Uterus (tissue), 4 donors: ENCODE measurements around the gene XBP1. TPM values are rescaled to one million over a fixed set of nuclear protein-coding genes. Genes with fewer than 3 reads are reported as not detected.

ENCODE experiments used
- DNase-seq, 2 donors: peaks; one replicate each; pipeline ENCODE4 v3.0.0-alpha.2; 2019 to 2020
- H3K27ac ChIP-seq, 2 donors: fragments of 200-600 bp; sonication (generic); 1 replicate in 1 of 2; 2 replicates in 1 of 2; pipeline ENCODE4 v1.5.1; 2016 to 2018
- H3K27me3 ChIP-seq, 2 donors: fragments of 200-600 bp; sonication (generic); one replicate each; pipeline ENCODE4 v1.5.1; 2018 to 2019; ENCODE audit warnings: control low read depth in 1 of 2
- H3K36me3 ChIP-seq, 2 donors: fragments of 200-600 bp; sonication (generic); one replicate each; pipeline ENCODE4 v1.5.1; 2019; ENCODE audit warnings: control low read depth in 1 of 2
- H3K4me1 ChIP-seq, 2 donors: fragments of 200-600 bp; sonication (generic); one replicate each; pipeline ENCODE4 v1.5.1; 2018 to 2019; ENCODE audit warnings: control low read depth in 1 of 2
- H3K4me3 ChIP-seq, 2 donors: fragments of 200-600 bp; sonication (generic); 1 replicate in 1 of 2; 2 replicates in 1 of 2; pipeline ENCODE4 v1.5.1; 2018 to 2019; ENCODE audit warnings: mild to moderate bottlenecking in 1 of 2
- H3K9me3 ChIP-seq, 2 donors: fragments of 200-600 bp; sonication (generic); one replicate each; pipeline ENCODE4 v1.5.1; 2019; ENCODE audit warnings: control low read depth in 1 of 2
- CTCF ChIP-seq, 4 experiments: fragments of 200-600 bp in 2 of 4; fragments of 450-650 bp in 2 of 4; sonication (generic) in 2 of 4; IDR thresholded peaks; one replicate each; pipeline ENCODE4 v1.5.1; 2016 to 2019; ENCODE audit warnings: antibody characterized with exemption in 4 of 4, mild to moderate bottlenecking in 2 of 4, moderate library complexity in 1 of 4
- POLR2A ChIP-seq, 2 donors: fragments of 450-650 bp; IDR thresholded peaks; one replicate each; pipeline ENCODE4 v1.6.1; 2016; ENCODE audit warnings: antibody characterized with exemption in 2 of 2, mild to moderate bottlenecking in 1 of 2, moderate library complexity in 1 of 2
- intact Hi-C: fragments of 100-400 bp; cut with DNase I; formaldehyde crosslinking; loops from one replicate; pipeline ENCODE4 v1.15.1; 2023; ENCODE audit warnings: low total_unique reads
- total RNA-seq, 4 donors: library from RNA; depleted of rRNA in 3 of 4; stranded (reverse); fragments of >200 nt in 3 of 4; gene quantifications; one replicate each; pipeline versions ENCODE4 v1.1.0 to v1.2.4, GENCODE V29; 2014 to 2023
- donor health status: DM: yes; HTN: yes; CAD: no.

Gene XBP1
- total RNA-seq, 4 donors from 2014 or later = 64.0 to 231 (median 163) TPM

GRCh38 chr22:28795071-28795693, 5.2 kb downstream of the XBP1 start:
- Histone ChIP-seq H3K27me3 (no peaks in the 10 kb centered on the region), H3K9me3 (no peaks in the 10 kb centered on the region), H3K36me3 (no peaks in the 10 kb centered on the region), H3K4me1 (peaks cover 4 to 10% of the 10 kb centered on the region in 2 donors), H3K27ac (no peak overlapping the region), H3K4me3 (no peak overlapping the region)
- no peak for DNase-seq
- intact Hi-C loops = no loop called here
- TF ChIP-seq CTCF (IDR thresholded peaks at IDR 0.05) (no peak), POLR2A (IDR thresholded peaks at IDR 0.05) (no peak)

GRCh38 chr22:28793976-28794584, 6.3 kb downstream of the XBP1 start:
- no peaks in the 10 kb centered on the region for H3K36me3 ChIP-seq
- H3K4me1 ChIP-seq = peaks cover 4 to 10% of the 10 kb centered on the region in 2 donors
- no peak overlapping the region for H3K4me3 ChIP-seq
- DNase-seq = no peak
- no peaks in the 10 kb centered on the region for H3K9me3 ChIP-seq
- no peaks in the 10 kb centered on the region for H3K27me3 ChIP-seq
- no peak overlapping the region for H3K27ac ChIP-seq
- intact Hi-C loops = no loop called here
- TF ChIP-seq CTCF (IDR thresholded peaks at IDR 0.05) (no peak), POLR2A (IDR thresholded peaks at IDR 0.05) (no peak)

- Histone ChIP-seq H3K4me3 (no peak overlapping the region), H3K4me1 (peaks cover 4 to 10% of the 10 kb centered on the region in 2 donors), H3K27me3 (no peaks in the 10 kb centered on the region), H3K36me3 (no peaks in the 10 kb centered on the region), H3K27ac (no peak overlapping the region), H3K9me3 (no peaks in the 10 kb centered on the region)
- DNase-seq = no peak
- TF ChIP-seq POLR2A (IDR thresholded peaks at IDR 0.05) (no peak), CTCF (IDR thresholded peaks at IDR 0.05) (no peak)
- intact Hi-C loops = no loop called here
Measured at GRCh38 chr22:28792491-28793383, 7.6 kb downstream of the XBP1 start.

- DNase-seq = no peak
- Histone ChIP-seq H3K36me3 (no peaks in the 10 kb centered on the region), H3K9me3 (no peaks in the 10 kb centered on the region), H3K27ac (no peak overlapping the region), H3K4me3 (no peak overlapping the region), H3K27me3 (no peaks in the 10 kb centered on the region), H3K4me1 (peaks cover 0 to 10% of the 10 kb centered on the region in 2 donors)
- TF ChIP-seq CTCF (IDR thresholded peaks at IDR 0.05) (no peak), POLR2A (IDR thresholded peaks at IDR 0.05) (no peak)
- intact Hi-C loops = no loop called here
Measured at GRCh38 chr22:28791841-28792490, 8.4 kb downstream of the XBP1 start.
